Esophagus squamous epithelium (tissue), 5 donors: ENCODE results near the gene AGTR1. TPM values are rescaled to one million over a fixed set of nuclear protein-coding genes. Genes with fewer than 3 reads are reported as not detected.

ENCODE experiments used
- DNase-seq: peaks from one replicate; lab custom pipeline; 2025; lab: John Stamatoyannopoulos, UW
- H3K27ac ChIP-seq, 4 donors: fragments of 200-600 bp; sonication (generic); one replicate each; pipeline ENCODE4 v1.5.1; 2016 to 2019; ENCODE audit warnings: mild to moderate bottlenecking in 1 of 4
- H3K27me3 ChIP-seq, 4 donors: fragments of 200-600 bp; sonication (generic); 1 replicate in 3 of 4; 2 replicates in 1 of 4; pipeline versions ENCODE4 v1.5.1 to v1.6.0; 2017 to 2021; ENCODE audit warnings: antibody characterized with exemption in 1 of 4
- H3K36me3 ChIP-seq, 3 donors: fragments of 200-600 bp; sonication (generic); one replicate each; pipeline ENCODE4 v1.5.1; 2016 to 2019
- H3K4me1 ChIP-seq, 3 donors: fragments of 200-600 bp; sonication (generic); one replicate each; pipeline ENCODE4 v1.5.1; 2017 to 2019
- H3K4me3 ChIP-seq, 4 donors: fragments of 200-600 bp; sonication (generic); 1 replicate in 3 of 4; 2 replicates in 1 of 4; pipeline ENCODE4 v1.5.1; 2016 to 2019; ENCODE audit warnings: mild to moderate bottlenecking in 2 of 4, moderate library complexity in 1 of 4
- H3K9me3 ChIP-seq, 3 donors: fragments of 200-600 bp; sonication (generic); one replicate each; pipeline ENCODE4 v1.5.1; 2016 to 2019
- POLR2A ChIP-seq, 4 donors: fragments of 450-650 bp; IDR thresholded peaks; one replicate each; pipeline ENCODE4 v1.6.1; 2017; ENCODE audit warnings: antibody characterized with exemption in 4 of 4, mild to moderate bottlenecking in 4 of 4, moderate library complexity in 3 of 4
- WGBS, 2 donors: methylation state at CpG; one replicate each; pipeline ENCODE4 v1.1.5; 2018; 5-methylcytosine and 5-hydroxymethylcytosine counted together
- intact Hi-C: fragments of 100-400 bp; cut with DNase I; formaldehyde crosslinking; loops from one replicate; pipeline ENCODE4 v1.15.0; 2022
- total RNA-seq, 4 donors: library from RNA; depleted of rRNA; stranded (reverse); fragments of >200 nt; gene quantifications; one replicate each; pipeline ENCODE4 v1.1.0, GENCODE V29; 2016
- TF ChIP-seq, protein P1 (sequence below), 6 experiments: fragments of 450-650 bp in 4 of 6; fragments of 200-600 bp in 2 of 6; sonication (generic) in 2 of 6; IDR thresholded peaks; one replicate each; pipeline ENCODE4 v1.5.1; 2016 to 2019; ENCODE audit warnings: antibody characterized with exemption in 6 of 6, mild to moderate bottlenecking in 4 of 6, moderate library complexity in 4 of 6
- donor health status: DM: yes; HTN: yes; CAD: no.

Gene AGTR1
- total RNA-seq, 4 donors from 2014 or later = 1.1 to 4.4 (median 4.4) TPM; not detected in 1

DNA sequence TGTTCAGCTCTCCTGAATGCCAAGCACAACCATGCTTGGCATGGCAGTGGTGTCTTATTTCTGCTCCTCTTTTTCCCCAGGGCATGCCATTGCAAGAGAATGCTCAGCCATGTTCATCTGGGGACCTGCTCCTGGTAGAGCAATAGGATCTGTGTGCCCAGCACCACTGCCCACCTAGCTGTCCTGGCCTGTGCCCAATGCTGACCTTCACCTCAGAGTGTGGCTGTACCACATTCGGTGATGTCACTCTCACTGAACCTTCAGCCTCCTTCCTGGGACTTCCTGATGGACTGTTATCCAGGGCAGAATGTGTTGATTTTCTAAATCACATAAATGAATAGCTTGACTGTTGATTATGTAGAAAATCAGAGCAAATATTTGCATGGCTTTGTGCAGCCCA, 42.0 kb downstream of the AGTR1 start:
- no peak for DNase-seq
- TF ChIP-seq, protein P1, sequence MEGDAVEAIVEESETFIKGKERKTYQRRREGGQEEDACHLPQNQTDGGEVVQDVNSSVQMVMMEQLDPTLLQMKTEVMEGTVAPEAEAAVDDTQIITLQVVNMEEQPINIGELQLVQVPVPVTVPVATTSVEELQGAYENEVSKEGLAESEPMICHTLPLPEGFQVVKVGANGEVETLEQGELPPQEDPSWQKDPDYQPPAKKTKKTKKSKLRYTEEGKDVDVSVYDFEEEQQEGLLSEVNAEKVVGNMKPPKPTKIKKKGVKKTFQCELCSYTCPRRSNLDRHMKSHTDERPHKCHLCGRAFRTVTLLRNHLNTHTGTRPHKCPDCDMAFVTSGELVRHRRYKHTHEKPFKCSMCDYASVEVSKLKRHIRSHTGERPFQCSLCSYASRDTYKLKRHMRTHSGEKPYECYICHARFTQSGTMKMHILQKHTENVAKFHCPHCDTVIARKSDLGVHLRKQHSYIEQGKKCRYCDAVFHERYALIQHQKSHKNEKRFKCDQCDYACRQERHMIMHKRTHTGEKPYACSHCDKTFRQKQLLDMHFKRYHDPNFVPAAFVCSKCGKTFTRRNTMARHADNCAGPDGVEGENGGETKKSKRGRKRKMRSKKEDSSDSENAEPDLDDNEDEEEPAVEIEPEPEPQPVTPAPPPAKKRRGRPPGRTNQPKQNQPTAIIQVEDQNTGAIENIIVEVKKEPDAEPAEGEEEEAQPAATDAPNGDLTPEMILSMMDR (IDR thresholded peaks at IDR 0.05) = no peak
- no peak for TF ChIP-seq POLR2A (IDR thresholded peaks at IDR 0.05)
- H3K27ac ChIP-seq = no peak overlapping the region
- WGBS, 2 donors = 38 to 63% methylated on average over 1 of the region's 1 CpG
- H3K4me3 ChIP-seq = no peak overlapping the region
- H3K36me3 ChIP-seq = no peaks in the 10 kb centered on the region
- intact Hi-C loops = no loop called here
- H3K9me3 ChIP-seq = no peaks in the 10 kb centered on the region
- H3K27me3 ChIP-seq = no peaks in the 10 kb centered on the region
- H3K4me1 ChIP-seq = no peaks in the 10 kb centered on the region

DNA sequence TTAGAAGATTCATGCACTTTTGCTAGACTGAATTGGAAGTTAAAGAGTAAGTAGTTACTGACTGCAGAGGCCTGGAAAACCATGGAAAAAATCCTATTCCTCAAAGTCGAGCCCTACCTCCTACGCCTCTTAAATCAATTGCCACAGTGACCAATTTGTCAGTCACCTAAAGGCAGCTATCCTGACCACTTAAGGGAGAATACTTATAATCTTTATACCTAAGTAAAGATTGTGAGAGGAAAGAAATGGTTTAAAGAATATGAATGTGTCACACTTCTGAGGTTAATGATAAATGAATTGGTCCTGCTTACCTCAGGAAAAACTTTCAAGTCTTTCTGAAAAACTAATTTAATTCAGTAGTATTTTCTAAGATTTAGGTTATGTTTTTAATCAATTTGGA, 42.6 kb downstream of the AGTR1 start:
- Histone ChIP-seq H3K9me3 (no peaks in the 10 kb centered on the region), H3K36me3 (no peaks in the 10 kb centered on the region), H3K4me1 (no peaks in the 10 kb centered on the region), H3K27ac (no peak overlapping the region), H3K27me3 (no peaks in the 10 kb centered on the region), H3K4me3 (no peak overlapping the region)
- TF ChIP-seq POLR2A (IDR thresholded peaks at IDR 0.05) = no peak
- TF ChIP-seq, protein P1 (IDR thresholded peaks at IDR 0.05) = no peak
- 49 to 72% methylated on average over 2 of the region's 2 CpGs for WGBS, 2 donors
- DNase-seq = no peak
- intact Hi-C loops = no loop called here

DNA sequence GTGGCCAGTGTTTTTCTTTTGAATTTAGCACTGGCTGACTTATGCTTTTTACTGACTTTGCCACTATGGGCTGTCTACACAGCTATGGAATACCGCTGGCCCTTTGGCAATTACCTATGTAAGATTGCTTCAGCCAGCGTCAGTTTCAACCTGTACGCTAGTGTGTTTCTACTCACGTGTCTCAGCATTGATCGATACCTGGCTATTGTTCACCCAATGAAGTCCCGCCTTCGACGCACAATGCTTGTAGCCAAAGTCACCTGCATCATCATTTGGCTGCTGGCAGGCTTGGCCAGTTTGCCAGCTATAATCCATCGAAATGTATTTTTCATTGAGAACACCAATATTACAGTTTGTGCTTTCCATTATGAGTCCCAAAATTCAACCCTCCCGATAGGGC, 43.5 kb downstream of the AGTR1 start:
- WGBS, 2 donors = 91 to 95% methylated on average over 10 of the region's 10 CpGs
- no peaks in the 10 kb centered on the region for H3K9me3 ChIP-seq
- H3K4me3 ChIP-seq = no peak overlapping the region
- TF ChIP-seq, protein P1 (IDR thresholded peaks at IDR 0.05) = no peak
- no peak for TF ChIP-seq POLR2A (IDR thresholded peaks at IDR 0.05)
- H3K4me1 ChIP-seq = no peaks in the 10 kb centered on the region
- H3K27ac ChIP-seq = no peak overlapping the region
- no peak for DNase-seq
- no peaks in the 10 kb centered on the region for H3K27me3 ChIP-seq
- no peaks in the 10 kb centered on the region for H3K36me3 ChIP-seq
- intact Hi-C loops = no loop called here

DNA sequence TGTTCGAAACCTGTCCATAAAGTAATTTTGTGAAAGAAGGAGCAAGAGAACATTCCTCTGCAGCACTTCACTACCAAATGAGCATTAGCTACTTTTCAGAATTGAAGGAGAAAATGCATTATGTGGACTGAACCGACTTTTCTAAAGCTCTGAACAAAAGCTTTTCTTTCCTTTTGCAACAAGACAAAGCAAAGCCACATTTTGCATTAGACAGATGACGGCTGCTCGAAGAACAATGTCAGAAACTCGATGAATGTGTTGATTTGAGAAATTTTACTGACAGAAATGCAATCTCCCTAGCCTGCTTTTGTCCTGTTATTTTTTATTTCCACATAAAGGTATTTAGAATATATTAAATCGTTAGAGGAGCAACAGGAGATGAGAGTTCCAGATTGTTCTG, 44.4 kb downstream of the AGTR1 start:
- Histone ChIP-seq H3K27me3 (no peaks in the 10 kb centered on the region), H3K4me3 (no peak overlapping the region), H3K27ac (no peak overlapping the region), H3K4me1 (no peaks in the 10 kb centered on the region), H3K36me3 (no peaks in the 10 kb centered on the region), H3K9me3 (no peaks in the 10 kb centered on the region)
- no peak for DNase-seq
- no peak for TF ChIP-seq POLR2A (IDR thresholded peaks at IDR 0.05)
- TF ChIP-seq, protein P1 (IDR thresholded peaks at IDR 0.05) = no peak
- intact Hi-C loops = no loop called here
- WGBS, 2 donors = 50 to 62% methylated on average over 6 of the region's 6 CpGs

DNA sequence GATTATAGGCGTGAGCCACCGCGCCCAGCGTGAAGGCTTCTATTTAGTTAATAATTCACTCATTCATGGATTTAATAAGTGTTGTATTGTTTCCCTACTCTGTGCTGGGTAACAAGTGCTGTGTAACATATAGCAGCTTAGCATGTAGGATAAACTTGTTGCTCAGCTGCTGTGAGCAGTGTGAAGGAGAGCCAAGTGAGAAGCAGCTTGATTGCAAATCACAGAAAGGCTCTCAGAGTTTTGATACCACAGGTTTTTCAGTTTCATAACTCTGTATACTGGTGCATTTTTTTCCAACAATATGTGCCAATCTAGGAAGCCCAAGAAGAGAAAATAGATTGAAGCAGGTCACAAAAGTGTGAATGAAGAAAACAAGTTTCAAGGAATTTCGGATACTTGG, 48.4 kb downstream of the AGTR1 start:
- no peak overlapping the region for H3K4me3 ChIP-seq
- intact Hi-C loops = no loop called here
- no peaks in the 10 kb centered on the region for H3K36me3 ChIP-seq
- DNase-seq = no peak
- no peaks in the 10 kb centered on the region for H3K9me3 ChIP-seq
- H3K27me3 ChIP-seq = no peaks in the 10 kb centered on the region
- no peak overlapping the region for H3K27ac ChIP-seq
- TF ChIP-seq, protein P1 (IDR thresholded peaks at IDR 0.05) = no peak
- TF ChIP-seq POLR2A (IDR thresholded peaks at IDR 0.05) = no peak
- WGBS, 2 donors = 67 to 90% methylated on average over 1 to 5 of the region's 5 CpGs
- no peaks in the 10 kb centered on the region for H3K4me1 ChIP-seq
